ENCODE measurements around the gene ORMDL3.

DNA sequence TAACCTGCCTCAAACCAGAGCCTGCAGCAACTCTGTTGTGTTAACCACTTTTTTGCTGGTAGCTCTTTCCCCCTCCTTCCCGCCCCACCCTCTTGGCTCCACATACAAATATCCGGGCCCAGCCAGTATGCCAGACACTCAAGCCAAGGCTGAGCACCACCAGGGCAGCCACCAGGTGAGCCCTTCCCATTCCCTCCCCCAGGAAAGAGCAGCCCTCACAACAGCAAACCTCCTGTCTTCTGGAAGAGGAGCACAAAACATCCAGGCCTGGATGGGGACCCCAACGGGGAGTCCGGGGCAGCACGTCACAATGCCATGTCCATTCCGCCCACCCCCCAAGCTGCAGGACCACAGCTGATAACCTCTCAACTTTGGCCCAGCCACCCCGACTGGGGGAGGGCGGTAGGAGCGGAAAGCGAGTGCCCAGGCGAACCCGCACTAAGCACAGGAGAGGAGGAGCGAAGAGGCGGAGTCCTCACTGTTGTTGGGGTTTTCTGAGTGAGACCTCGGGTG, 757 bp downstream of the ORMDL3 start:
- TF ChIP-seq FOXJ3 (CRISPR knock-in tag; IDR thresholded peaks at IDR 0.05; ENCODE audit: borderline replicate concordance) (no peak), NFYB (CRISPR knock-in tag; conservative IDR thresholded peaks at IDR 0.05; ENCODE audit: low read depth) (no peak), ZNF121 (CRISPR knock-in tag; IDR thresholded peaks at IDR 0.05) (no peak), SP1 (CRISPR knock-in tag; conservative IDR thresholded peaks at IDR 0.05) (no peak), IRF2 (CRISPR knock-in tag; IDR thresholded peaks at IDR 0.05; ENCODE audit: borderline replicate concordance, low read depth) (no peak), ELF4 (CRISPR knock-in tag; IDR thresholded peaks at IDR 0.05; ENCODE audit: low read depth) (no peak), TCF7 (CRISPR knock-in tag; IDR thresholded peaks at IDR 0.05; ENCODE audit: low read depth) (no peak)
- TF ChIP-seq, protein P1, sequence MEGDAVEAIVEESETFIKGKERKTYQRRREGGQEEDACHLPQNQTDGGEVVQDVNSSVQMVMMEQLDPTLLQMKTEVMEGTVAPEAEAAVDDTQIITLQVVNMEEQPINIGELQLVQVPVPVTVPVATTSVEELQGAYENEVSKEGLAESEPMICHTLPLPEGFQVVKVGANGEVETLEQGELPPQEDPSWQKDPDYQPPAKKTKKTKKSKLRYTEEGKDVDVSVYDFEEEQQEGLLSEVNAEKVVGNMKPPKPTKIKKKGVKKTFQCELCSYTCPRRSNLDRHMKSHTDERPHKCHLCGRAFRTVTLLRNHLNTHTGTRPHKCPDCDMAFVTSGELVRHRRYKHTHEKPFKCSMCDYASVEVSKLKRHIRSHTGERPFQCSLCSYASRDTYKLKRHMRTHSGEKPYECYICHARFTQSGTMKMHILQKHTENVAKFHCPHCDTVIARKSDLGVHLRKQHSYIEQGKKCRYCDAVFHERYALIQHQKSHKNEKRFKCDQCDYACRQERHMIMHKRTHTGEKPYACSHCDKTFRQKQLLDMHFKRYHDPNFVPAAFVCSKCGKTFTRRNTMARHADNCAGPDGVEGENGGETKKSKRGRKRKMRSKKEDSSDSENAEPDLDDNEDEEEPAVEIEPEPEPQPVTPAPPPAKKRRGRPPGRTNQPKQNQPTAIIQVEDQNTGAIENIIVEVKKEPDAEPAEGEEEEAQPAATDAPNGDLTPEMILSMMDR (IDR thresholded peaks at IDR 0.05): no peak
- TF ChIP-seq, protein P2, sequence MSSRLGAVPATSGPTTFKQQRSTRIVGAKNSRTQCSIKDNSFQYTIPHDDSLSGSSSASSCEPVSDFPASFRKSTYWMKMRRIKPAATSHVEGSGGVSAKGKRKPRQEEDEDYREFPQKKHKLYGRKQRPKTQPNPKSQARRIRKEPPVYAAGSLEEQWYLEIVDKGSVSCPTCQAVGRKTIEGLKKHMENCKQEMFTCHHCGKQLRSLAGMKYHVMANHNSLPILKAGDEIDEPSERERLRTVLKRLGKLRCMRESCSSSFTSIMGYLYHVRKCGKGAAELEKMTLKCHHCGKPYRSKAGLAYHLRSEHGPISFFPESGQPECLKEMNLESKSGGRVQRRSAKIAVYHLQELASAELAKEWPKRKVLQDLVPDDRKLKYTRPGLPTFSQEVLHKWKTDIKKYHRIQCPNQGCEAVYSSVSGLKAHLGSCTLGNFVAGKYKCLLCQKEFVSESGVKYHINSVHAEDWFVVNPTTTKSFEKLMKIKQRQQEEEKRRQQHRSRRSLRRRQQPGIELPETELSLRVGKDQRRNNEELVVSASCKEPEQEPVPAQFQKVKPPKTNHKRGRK (CRISPR knock-in tag; IDR thresholded peaks at IDR 0.05; ENCODE audit: borderline replicate concordance): no peak
- TF ChIP-seq, protein P3, sequence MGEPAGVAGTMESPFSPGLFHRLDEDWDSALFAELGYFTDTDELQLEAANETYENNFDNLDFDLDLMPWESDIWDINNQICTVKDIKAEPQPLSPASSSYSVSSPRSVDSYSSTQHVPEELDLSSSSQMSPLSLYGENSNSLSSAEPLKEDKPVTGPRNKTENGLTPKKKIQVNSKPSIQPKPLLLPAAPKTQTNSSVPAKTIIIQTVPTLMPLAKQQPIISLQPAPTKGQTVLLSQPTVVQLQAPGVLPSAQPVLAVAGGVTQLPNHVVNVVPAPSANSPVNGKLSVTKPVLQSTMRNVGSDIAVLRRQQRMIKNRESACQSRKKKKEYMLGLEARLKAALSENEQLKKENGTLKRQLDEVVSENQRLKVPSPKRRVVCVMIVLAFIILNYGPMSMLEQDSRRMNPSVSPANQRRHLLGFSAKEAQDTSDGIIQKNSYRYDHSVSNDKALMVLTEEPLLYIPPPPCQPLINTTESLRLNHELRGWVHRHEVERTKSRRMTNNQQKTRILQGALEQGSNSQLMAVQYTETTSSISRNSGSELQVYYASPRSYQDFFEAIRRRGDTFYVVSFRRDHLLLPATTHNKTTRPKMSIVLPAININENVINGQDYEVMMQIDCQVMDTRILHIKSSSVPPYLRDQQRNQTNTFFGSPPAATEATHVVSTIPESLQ (CRISPR knock-in tag; IDR thresholded peaks at IDR 0.05): no peak
- TF ChIP-seq, protein P4, sequence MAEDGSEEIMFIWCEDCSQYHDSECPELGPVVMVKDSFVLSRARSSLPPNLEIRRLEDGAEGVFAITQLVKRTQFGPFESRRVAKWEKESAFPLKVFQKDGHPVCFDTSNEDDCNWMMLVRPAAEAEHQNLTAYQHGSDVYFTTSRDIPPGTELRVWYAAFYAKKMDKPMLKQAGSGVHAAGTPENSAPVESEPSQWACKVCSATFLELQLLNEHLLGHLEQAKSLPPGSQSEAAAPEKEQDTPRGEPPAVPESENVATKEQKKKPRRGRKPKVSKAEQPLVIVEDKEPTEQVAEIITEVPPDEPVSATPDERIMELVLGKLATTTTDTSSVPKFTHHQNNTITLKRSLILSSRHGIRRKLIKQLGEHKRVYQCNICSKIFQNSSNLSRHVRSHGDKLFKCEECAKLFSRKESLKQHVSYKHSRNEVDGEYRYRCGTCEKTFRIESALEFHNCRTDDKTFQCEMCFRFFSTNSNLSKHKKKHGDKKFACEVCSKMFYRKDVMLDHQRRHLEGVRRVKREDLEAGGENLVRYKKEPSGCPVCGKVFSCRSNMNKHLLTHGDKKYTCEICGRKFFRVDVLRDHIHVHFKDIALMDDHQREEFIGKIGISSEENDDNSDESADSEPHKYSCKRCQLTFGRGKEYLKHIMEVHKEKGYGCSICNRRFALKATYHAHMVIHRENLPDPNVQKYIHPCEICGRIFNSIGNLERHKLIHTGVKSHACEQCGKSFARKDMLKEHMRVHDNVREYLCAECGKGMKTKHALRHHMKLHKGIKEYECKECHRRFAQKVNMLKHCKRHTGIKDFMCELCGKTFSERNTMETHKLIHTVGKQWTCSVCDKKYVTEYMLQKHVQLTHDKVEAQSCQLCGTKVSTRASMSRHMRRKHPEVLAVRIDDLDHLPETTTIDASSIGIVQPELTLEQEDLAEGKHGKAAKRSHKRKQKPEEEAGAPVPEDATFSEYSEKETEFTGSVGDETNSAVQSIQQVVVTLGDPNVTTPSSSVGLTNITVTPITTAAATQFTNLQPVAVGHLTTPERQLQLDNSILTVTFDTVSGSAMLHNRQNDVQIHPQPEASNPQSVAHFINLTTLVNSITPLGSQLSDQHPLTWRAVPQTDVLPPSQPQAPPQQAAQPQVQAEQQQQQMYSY (CRISPR knock-in tag; IDR thresholded peaks at IDR 0.05): no peak
- TF ChIP-seq, protein P5, sequence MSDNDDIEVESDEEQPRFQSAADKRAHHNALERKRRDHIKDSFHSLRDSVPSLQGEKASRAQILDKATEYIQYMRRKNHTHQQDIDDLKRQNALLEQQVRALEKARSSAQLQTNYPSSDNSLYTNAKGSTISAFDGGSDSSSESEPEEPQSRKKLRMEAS (CRISPR knock-in tag; IDR thresholded peaks at IDR 0.05): no peak
- TF ChIP-seq, protein P6, sequence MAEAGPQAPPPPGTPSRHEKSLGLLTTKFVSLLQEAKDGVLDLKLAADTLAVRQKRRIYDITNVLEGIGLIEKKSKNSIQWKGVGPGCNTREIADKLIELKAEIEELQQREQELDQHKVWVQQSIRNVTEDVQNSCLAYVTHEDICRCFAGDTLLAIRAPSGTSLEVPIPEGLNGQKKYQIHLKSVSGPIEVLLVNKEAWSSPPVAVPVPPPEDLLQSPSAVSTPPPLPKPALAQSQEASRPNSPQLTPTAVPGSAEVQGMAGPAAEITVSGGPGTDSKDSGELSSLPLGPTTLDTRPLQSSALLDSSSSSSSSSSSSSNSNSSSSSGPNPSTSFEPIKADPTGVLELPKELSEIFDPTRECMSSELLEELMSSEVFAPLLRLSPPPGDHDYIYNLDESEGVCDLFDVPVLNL (CRISPR knock-in tag; IDR thresholded peaks at IDR 0.05; ENCODE audit: borderline replicate concordance, low read depth): 0 out of 2 replicates have a peak, but pooled peaks have one; percentile 34

All from WTC11 (cell line).